ENCODE data around the gene COG1. TPM values are rescaled to one million over a fixed set of nuclear protein-coding genes. Genes with fewer than 3 reads are reported as not detected.

COG1 gene
- total and polyA plus RNA-seq, 2 of the 8 experiments (the other 6 are each of a cell fraction or from before 2014, with no cell fraction given), result 11.0 to 19.5 TPM

- Histone ChIP-seq H3K79me2 (ENCODE audit: control insufficient read depth in 1 of 2, insufficient read depth in 2 of 2, low read length in 2 of 2) (no peaks in the 10 kb centered on the region; a peak in 1 of 4 replicates), H3K56ac (replicated peaks; ENCODE audit: insufficient read length, low read depth, low read length) (no peak overlapping the region), H2BK15ac (ENCODE audit: low read length) (no peak overlapping the region), H3K9me3 (ENCODE audit: insufficient read depth in 2 of 2, low read depth in 1 of 2, low read length in 1 of 2) (no peaks in the 10 kb centered on the region), H2AFZ (ENCODE audit: low read length) (no peak overlapping the region), H3K23ac (ENCODE audit: insufficient read length) (no peak overlapping the region), H3K27ac (ENCODE audit: low read depth, low read length) (no peak overlapping the region), H2AK5ac (ENCODE audit: low read depth, low read length) (no peak overlapping the region), H3K9ac (replicated peaks in 1 of 4; ENCODE audit: extremely low read depth in 1 of 4, low read depth in 3 of 4, low read length in 3 of 4) (no peak overlapping the region), H3K18ac (ENCODE audit: extremely low read depth, low read length) (no peak overlapping the region), H3K27me3 (replicated peaks in 1 of 4; ENCODE audit: control insufficient read depth in 3 of 4, extremely low read depth in 1 of 4, insufficient read depth in 3 of 4, low read length in 3 of 4) (no peaks in the 10 kb centered on the region), H4K20me1 (replicated peaks in 1 of 2; ENCODE audit: control insufficient read depth in 1 of 2, insufficient read depth in 2 of 2, low read length in 2 of 2) (peaks cover 0 to 7% of the 10 kb centered on the region in 2 experiments), H3K4me2 (ENCODE audit: insufficient read depth in 1 of 2, low read depth in 2 of 2, low read length in 2 of 2) (no peak overlapping the region), H3K4ac (replicated peaks; ENCODE audit: insufficient read length, low read depth, low read length) (no peak overlapping the region), H3K14ac (ENCODE audit: insufficient read length) (no peak overlapping the region), H4K91ac (replicated peaks; ENCODE audit: insufficient read length, low read length) (no peak overlapping the region), H2BK20ac (ENCODE audit: low read length) (no peak overlapping the region), H2BK12ac (ENCODE audit: low read depth, low read length) (no peak overlapping the region), H3K4me1 (replicated peaks in 1 of 4; ENCODE audit: control insufficient read depth in 3 of 4, insufficient read depth in 4 of 4, low read length in 3 of 4) (peaks cover 0 to 4% (median 2%) of the 10 kb centered on the region in 4 experiments; a peak in 2 of 7 replicates), H4K5ac (ENCODE audit: insufficient read length, low read depth, low read length) (no peak overlapping the region), H2BK5ac (ENCODE audit: low read depth, low read length) (no peak overlapping the region), H3K36me3 (ENCODE audit: control insufficient read depth in 2 of 4, insufficient read depth in 4 of 4, low read length in 3 of 4) (peaks cover 21 to 63% (median 47%) of the 10 kb centered on the region in 4 experiments), H3K4me3 (ENCODE audit: extremely low read depth in 1 of 4, insufficient read depth in 2 of 4, low read depth in 3 of 4, low read length in 4 of 4) (no peak overlapping the region), H2BK120ac (replicated peaks; ENCODE audit: low read depth, low read length) (no peak overlapping the region), H3K23me2 (ENCODE audit: low read depth, low read length) (peaks cover 3% of the 10 kb centered on the region), H4K8ac (ENCODE audit: extremely low read depth, insufficient read depth, low read length) (no peak overlapping the region), H3K79me1 (ENCODE audit: low read depth, low read length) (peaks cover 2% of the 10 kb centered on the region; the same call in 1 of the 2 replicates)
- ChIA-PET CTCF (ENCODE audit: partially characterized antibody) (interaction anchor here (0.8 to 2.8 kb wide), 7 partner anchors 9 to 473 kb away, joined by 3 to 20 read pairs (median 8); a partner anchor contains a TSS), POLR2A (ENCODE audit: partially characterized antibody) (interaction anchor here (0.6 to 3.0 kb wide), 3 partner anchors 9 to 22 kb away, joined by 3 to 8 read pairs (median 6); no protein-coding TSS in a partner anchor)
- WGBS, 2 experiments (ENCODE audit: extremely low coverage in 1 of 2, insufficient coverage in 1 of 2, insufficient read length in 1 of 2, insufficient replicate concordance in 2 of 2, low coverage in 1 of 2, low lambda C conversion rate in 2 of 2, missing lambda C conversion rate in 1 of 2), result 88% methylated on average over 9 of the region's 9 CpGs; no CpG with 5 or more reads in 1 of the 2 experiments
- TF ChIP-seq RBBP5 (IDR thresholded peaks at IDR 0.05; ENCODE audit: borderline replicate concordance, low read depth, low read length) (no peak), TAF7 (optimal IDR thresholded peaks at IDR 0.05; ENCODE audit: borderline replicate concordance, low read depth, low read length) (no peak)
- FAIRE-seq, result no peak
- no peak for DNase-seq (ENCODE audit: low read depth in 1 of 2, low spot score in 2 of 2)
Measured at GRCh38 chr17:73198201-73198929, 5.5 kb downstream of the COG1 start.
